A549 treated with CORT108297 at 1 μM for 4 hours (cell line): ENCODE data around the gene PIMREG. TPM values are rescaled to one million over a fixed set of nuclear protein-coding genes. Genes with fewer than 3 reads are reported as not detected.

Experiments
- total RNA-seq: library from RNA; stranded (reverse); fragments of 200-300 nt; extraction: Qiagen RNA extraction; gene quantifications from 5 replicates; pipeline ENCODE4 v1.2.3, GENCODE V29; 2022

Gene PIMREG
- total RNA-seq, result 35.0 to 53.2 TPM (median 46.2 TPM) in 5 replicates

GRCh38 chr17:6443692-6444570, at the start of gene PIMREG:
Gene PIMREG (plus strand): TSS chr17:6444455. CDS start chr17:6445111, 656 bp downstream.

DNA sequence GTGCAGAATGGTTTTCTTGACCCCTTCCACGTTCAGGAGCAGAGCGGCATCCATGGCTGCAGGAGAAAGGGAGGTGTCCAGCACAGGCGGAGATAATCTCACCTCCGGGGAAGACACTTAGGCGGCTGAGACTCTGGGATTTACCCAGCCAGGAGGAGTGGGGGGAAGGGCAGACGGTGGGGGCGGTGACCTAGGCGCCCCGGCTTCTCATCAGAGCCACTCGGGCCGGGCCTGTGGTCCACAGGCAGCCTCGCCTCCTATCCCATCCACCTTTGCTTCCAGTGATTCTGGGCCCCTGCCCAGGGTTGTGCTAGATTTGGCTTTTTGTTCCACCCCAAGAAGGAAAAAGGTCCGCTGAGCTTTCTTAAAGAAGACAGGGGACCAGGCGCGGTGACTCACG, 9.2 kb upstream of the PIMREG start, which contains the start of gene AIPL1:
TSS of gene AIPL1 (minus strand) at position 71 of the 400 bp plus-strand sequence. CDS start at position 54, 17 bp downstream.

Other genes starting within 250 kb of the PIMREG start
- gene AIPL1, start 9.3 kb upstream of the PIMREG start, total RNA-seq, result not detected in 5 replicates
- gene PITPNM3, start 112.1 kb downstream of the PIMREG start, total RNA-seq, result 1.4 to 2.7 TPM (median 2.0 TPM) in 5 replicates
- gene KIAA0753, start 196.3 kb downstream of the PIMREG start, total RNA-seq, result 18.9 to 20.5 TPM (median 19.5 TPM) in 5 replicates
- gene TXNDC17, start 196.6 kb downstream of the PIMREG start, total RNA-seq, result 406 to 462 TPM (median 437 TPM) in 5 replicates
- 21.4 to 40.1 TPM (median 30.8 TPM) in 5 replicates for gene MED31, start 207.2 kb downstream of the PIMREG start, total RNA-seq
- gene C17orf100, start 207.3 kb downstream of the PIMREG start, total RNA-seq, result 2.4 to 3.3 TPM (median 3.0 TPM) in 5 replicates